Upper lobe of right lung (tissue), 1 donor: ENCODE results near the gene APBB1IP. TPM values are rescaled to one million over a fixed set of nuclear protein-coding genes. Genes with fewer than 3 reads are reported as not detected.

Experiments used
- ATAC-seq: fragments of 200-7000 bp; cut with Tn5 transposase; one replicate; pipeline ENCODE4 v1.9.1; 2020; ENCODE audit warnings: mild to moderate bottlenecking, moderate library complexity
- DNase-seq: peaks from one replicate; pipeline ENCODE4 v3.0.0-alpha.2; 2020
- H3K27ac ChIP-seq: fragments of 200-600 bp; one replicate; pipeline ENCODE4 v1.8.0; 2022
- H3K27me3 ChIP-seq: fragments of 200-600 bp; one replicate; pipeline ENCODE4 v1.8.0; 2022; ENCODE audit warnings: mild to moderate bottlenecking
- H3K36me3 ChIP-seq: fragments of 200-600 bp; one replicate; pipeline ENCODE4 v1.8.0; 2022
- H3K4me1 ChIP-seq: fragments of 200-600 bp; one replicate; pipeline ENCODE4 v1.8.0; 2022
- H3K4me3 ChIP-seq: fragments of 200-600 bp; one replicate; pipeline ENCODE4 v1.8.0; 2022; ENCODE audit warnings: mild to moderate bottlenecking
- H3K9me3 ChIP-seq: fragments of 200-600 bp; one replicate; pipeline ENCODE4 v1.8.0; 2022
- intact Hi-C: fragments of 100-400 bp; cut with DNase I; formaldehyde crosslinking; loops from one replicate; pipeline ENCODE4 v1.11.0; 2022
- total RNA-seq: library from RNA; stranded (reverse); fragmentation: NEBNext Ultra II Directional; extraction: Animal tissue kit (Norgen Biotek cat#: 25700); gene quantifications from one replicate; pipeline ENCODE4 v1.2.1, GENCODE V29; 2021
- TF ChIP-seq, protein P1 (sequence below): fragments of 200-600 bp; IDR thresholded peaks from one replicate; pipeline ENCODE4 v1.8.0; 2022; ENCODE audit warnings: antibody characterized with exemption
- donor health status: DM: no; HTN: yes; CAD: no; lungs with severe emphysema.

Gene APBB1IP
- total RNA-seq, 1 donor from 2014 or later, result 19.2 TPM

DNA sequence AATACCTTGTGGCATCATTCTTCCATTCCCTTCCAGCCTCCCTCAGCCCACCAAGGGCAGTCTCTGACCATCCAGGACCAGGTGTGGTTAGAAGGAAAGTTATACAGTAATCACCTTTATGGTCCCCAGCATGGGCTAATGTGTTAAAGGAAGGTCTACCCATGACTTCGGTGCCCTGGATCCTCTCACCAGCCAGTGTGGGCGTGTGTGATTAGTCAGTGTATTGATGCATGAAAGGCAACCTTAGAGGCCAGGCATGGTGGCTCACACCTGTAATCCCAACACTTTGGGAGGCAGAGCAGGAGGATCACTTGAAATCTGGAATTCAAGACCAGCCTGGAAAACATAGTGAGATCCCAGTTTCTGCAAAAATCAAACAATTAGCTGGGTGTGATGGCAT is 88.9 kb downstream of the APBB1IP start:
- Histone ChIP-seq H3K9me3 (no peaks in the 10 kb centered on the region), H3K4me3 (no peak overlapping the region), H3K27ac (no peak overlapping the region), H3K4me1 (no peaks in the 10 kb centered on the region), H3K36me3 (peaks cover 7% of the 10 kb centered on the region), H3K27me3 (no peaks in the 10 kb centered on the region)
- intact Hi-C loops, result no loop called here
- TF ChIP-seq, protein P1, sequence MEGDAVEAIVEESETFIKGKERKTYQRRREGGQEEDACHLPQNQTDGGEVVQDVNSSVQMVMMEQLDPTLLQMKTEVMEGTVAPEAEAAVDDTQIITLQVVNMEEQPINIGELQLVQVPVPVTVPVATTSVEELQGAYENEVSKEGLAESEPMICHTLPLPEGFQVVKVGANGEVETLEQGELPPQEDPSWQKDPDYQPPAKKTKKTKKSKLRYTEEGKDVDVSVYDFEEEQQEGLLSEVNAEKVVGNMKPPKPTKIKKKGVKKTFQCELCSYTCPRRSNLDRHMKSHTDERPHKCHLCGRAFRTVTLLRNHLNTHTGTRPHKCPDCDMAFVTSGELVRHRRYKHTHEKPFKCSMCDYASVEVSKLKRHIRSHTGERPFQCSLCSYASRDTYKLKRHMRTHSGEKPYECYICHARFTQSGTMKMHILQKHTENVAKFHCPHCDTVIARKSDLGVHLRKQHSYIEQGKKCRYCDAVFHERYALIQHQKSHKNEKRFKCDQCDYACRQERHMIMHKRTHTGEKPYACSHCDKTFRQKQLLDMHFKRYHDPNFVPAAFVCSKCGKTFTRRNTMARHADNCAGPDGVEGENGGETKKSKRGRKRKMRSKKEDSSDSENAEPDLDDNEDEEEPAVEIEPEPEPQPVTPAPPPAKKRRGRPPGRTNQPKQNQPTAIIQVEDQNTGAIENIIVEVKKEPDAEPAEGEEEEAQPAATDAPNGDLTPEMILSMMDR, result no peak
- ATAC-seq, result no peak
- no peak for DNase-seq

DNA sequence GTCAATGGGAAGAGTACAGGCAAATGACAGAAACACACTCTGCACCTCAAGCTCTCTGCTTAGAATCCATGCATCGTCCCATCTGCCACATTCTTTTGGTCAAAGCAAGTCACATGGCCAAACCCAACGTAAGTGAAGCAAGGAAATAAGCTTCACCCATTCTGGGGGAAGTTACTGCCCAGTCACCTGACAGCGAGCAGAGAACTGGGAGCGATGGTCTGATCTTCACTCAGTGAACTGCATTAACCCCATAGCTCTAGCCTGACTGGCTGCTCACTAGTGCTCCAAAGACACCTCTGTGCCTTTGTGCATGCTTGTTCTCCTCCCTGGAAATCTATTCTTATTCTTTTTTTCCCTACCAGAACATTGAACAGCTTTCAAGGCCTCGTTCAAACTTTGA is 89.9 kb downstream of the APBB1IP start:
- H3K27ac ChIP-seq, result no peak overlapping the region
- H3K36me3 ChIP-seq, result peaks cover 7% of the 10 kb centered on the region
- ATAC-seq (peak; percentile 34), DNase-seq (no peak)
- no peaks in the 10 kb centered on the region for H3K27me3 ChIP-seq
- TF ChIP-seq, protein P1, result no peak
- no peaks in the 10 kb centered on the region for H3K4me1 ChIP-seq
- no peaks in the 10 kb centered on the region for H3K9me3 ChIP-seq
- no peak overlapping the region for H3K4me3 ChIP-seq
- intact Hi-C loops, result no loop called here

DNA sequence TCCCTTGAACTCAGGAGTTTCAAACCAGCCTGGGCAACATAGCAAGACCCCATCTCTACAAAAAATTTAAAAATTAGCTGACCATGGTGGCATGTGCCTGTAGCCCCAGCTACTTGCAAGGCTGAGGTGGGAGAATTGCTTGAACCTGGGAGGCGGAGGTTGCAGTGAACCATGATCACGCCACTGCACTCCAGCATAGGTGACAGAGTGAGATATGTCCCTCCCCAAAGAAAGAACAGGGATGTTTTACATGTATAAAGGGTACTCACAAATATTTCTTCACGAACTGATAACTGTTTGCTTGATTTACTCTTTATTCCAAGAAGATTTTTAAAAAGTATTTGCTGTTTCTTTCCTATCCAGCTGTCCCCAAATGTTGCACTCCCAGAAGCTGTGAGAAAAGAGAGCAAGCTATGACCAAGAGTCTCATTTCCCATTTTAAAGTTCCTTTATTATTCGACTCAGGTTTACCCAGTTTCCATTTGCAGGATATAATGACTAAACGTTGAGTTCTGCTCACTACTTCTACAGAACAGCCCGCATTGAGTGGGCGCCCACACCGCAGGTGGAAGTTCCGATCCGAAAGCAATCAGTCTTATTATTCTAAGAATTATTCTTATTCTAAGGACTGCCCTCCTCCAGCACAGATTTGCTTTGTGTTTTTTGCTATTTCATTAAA is 90.7 kb downstream of the APBB1IP start:
- H3K27ac ChIP-seq, result no peak overlapping the region
- no peak overlapping the region for H3K4me3 ChIP-seq
- H3K36me3 ChIP-seq, result peaks cover 7% of the 10 kb centered on the region
- intact Hi-C loops, result no loop called here
- no peaks in the 10 kb centered on the region for H3K27me3 ChIP-seq
- peak; percentile 50 for ATAC-seq
- H3K9me3 ChIP-seq, result no peaks in the 10 kb centered on the region
- TF ChIP-seq, protein P1, result no peak
- no peak for DNase-seq
- no peaks in the 10 kb centered on the region for H3K4me1 ChIP-seq

DNA sequence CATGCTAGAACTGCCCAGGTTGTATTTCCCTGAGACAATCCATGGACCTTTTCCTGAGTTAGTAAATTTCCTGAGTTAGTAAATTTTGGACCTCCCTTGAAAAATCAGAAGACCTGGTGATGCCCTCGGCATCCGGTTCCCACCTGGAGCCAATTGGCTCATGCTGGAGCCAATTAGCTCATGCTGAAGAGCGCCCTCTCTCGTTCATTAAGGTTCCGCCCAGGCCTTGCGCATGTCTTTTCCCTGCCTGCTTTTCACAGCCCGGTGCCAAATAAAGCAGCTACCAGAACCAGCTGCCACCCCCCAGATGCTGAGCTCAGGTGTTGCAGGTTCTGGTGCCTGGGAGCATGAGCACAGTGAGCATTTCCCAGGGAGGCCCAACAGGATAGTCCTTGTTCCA is 96.2 kb downstream of the APBB1IP start:
- H3K36me3 ChIP-seq, result peaks cover 23% of the 10 kb centered on the region
- intact Hi-C loops, result no loop called here
- no peaks in the 10 kb centered on the region for H3K4me1 ChIP-seq
- ATAC-seq, result no peak
- H3K9me3 ChIP-seq, result no peaks in the 10 kb centered on the region
- DNase-seq, result no peak
- TF ChIP-seq, protein P1, result no peak
- H3K27ac ChIP-seq, result no peak overlapping the region
- H3K27me3 ChIP-seq, result no peaks in the 10 kb centered on the region
- no peak overlapping the region for H3K4me3 ChIP-seq

DNA sequence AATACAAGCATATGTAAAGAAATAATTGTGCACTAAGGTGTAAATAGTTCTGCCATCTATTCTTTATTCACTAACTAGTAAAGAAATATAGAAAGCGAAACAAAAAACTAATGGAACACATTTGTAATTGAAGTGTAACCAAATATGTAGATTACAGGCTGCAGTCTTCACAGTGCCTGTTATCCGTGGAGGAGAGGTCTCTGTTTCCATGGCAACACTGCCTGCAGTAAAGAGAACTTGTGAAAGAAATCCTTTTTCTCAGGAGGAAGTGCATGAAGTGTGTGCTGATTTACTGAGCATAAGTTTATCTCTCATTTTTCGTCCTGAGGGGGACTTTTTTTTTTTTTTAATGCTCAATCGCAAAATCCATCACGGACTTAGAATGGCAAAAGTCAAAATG is 102.5 kb downstream of the APBB1IP start:
- TF ChIP-seq, protein P1, result no peak
- H3K9me3 ChIP-seq, result no peaks in the 10 kb centered on the region
- DNase-seq, result no peak
- peaks cover 27% of the 10 kb centered on the region for H3K36me3 ChIP-seq
- no peak overlapping the region for H3K4me3 ChIP-seq
- H3K27ac ChIP-seq, result no peak overlapping the region
- intact Hi-C loops, result no loop called here
- no peaks in the 10 kb centered on the region for H3K4me1 ChIP-seq
- H3K27me3 ChIP-seq, result no peaks in the 10 kb centered on the region
- no peak for ATAC-seq
